Liver (tissue), 9 donors: Measurements from ENCODE around the gene TBX2. TPM values are rescaled to one million over a fixed set of nuclear protein-coding genes. Genes with fewer than 3 reads are reported as not detected.

Source experiments
- DNase-seq: peaks from one replicate; pipeline ENCODE4 v3.0.0-alpha.2; 2017; ENCODE audit warnings: low spot score
- H3K27ac ChIP-seq, 2 donors: one replicate each; pipeline ENCODE4 v1.7.0; 2013; ENCODE audit warnings: inconsistent platforms in 2 of 2, low read length in 2 of 2, control low read depth in 1 of 2, low read depth in 1 of 2, mild to moderate bottlenecking in 1 of 2
- H3K27me3 ChIP-seq, 4 donors: one replicate each; pipeline versions ENCODE4 v1.6.1 to v1.7.0; 2013; ENCODE audit warnings: low read length in 3 of 4, inconsistent platforms in 1 of 4, mild to moderate bottlenecking in 1 of 4, moderate library complexity in 1 of 4; ENCODE audit not compliant: control insufficient read depth in 4 of 4, insufficient read depth in 4 of 4
- H3K36me3 ChIP-seq, 4 donors: one replicate each; pipeline versions ENCODE4 v1.6.1 to v1.7.0; 2013; ENCODE audit warnings: low read length in 3 of 4, mild to moderate bottlenecking in 3 of 4, low read depth in 1 of 4, moderate library complexity in 1 of 4; ENCODE audit not compliant: control insufficient read depth in 4 of 4, insufficient read depth in 3 of 4
- H3K4me1 ChIP-seq, 4 donors: one replicate each; pipeline versions ENCODE4 v1.6.1 to v1.7.0; 2013; ENCODE audit warnings: low read length in 3 of 4, mild to moderate bottlenecking in 3 of 4, moderate library complexity in 1 of 4; ENCODE audit not compliant: control insufficient read depth in 4 of 4, insufficient read depth in 4 of 4
- H3K4me3 ChIP-seq, 3 donors: one replicate each; pipeline versions ENCODE4 v1.6.1 to v1.7.0; 2013; ENCODE audit warnings: low read length in 3 of 3, control low read depth in 1 of 3, low read depth in 1 of 3, mild to moderate bottlenecking in 1 of 3
- H3K9ac ChIP-seq, 2 donors: one replicate each; pipeline ENCODE4 v1.7.0; 2013; ENCODE audit warnings: low read length in 2 of 2, mild to moderate bottlenecking in 2 of 2, moderate library complexity in 2 of 2, control low read depth in 1 of 2, low read depth in 1 of 2
- H3K9me3 ChIP-seq, 4 donors: one replicate each; pipeline versions ENCODE4 v1.6.1 to v1.7.0; 2013; ENCODE audit warnings: low read length in 3 of 4; ENCODE audit not compliant: control insufficient read depth in 4 of 4
- FOXA2 ChIP-seq: IDR thresholded peaks from 2 replicates; pipeline ENCODE4 v1.6.1; 2016; ENCODE audit warnings: antibody characterized with exemption
- GABPA ChIP-seq, 2 donors: IDR thresholded peaks in 1 of 2; conservative IDR thresholded peaks in 1 of 2; 2 replicates each; pipeline ENCODE4 v1.6.1; 2016; ENCODE audit warnings: antibody characterized with exemption in 2 of 2, mild to moderate bottlenecking in 1 of 2, moderate library complexity in 1 of 2
- HNF4A ChIP-seq, 2 donors: conservative IDR thresholded peaks; 2 replicates each; pipeline ENCODE4 v1.6.1; 2016; ENCODE audit warnings: antibody characterized with exemption in 2 of 2, mild to moderate bottlenecking in 2 of 2
- HNF4G ChIP-seq: IDR thresholded peaks from 2 replicates; pipeline ENCODE4 v1.6.1; 2016; ENCODE audit warnings: antibody characterized with exemption
- JUND ChIP-seq, 2 donors: IDR thresholded peaks; 2 replicates each; pipeline ENCODE4 v1.6.1; 2016; ENCODE audit warnings: antibody characterized with exemption in 2 of 2
- REST ChIP-seq: IDR thresholded peaks from 2 replicates; pipeline ENCODE4 v1.6.1; 2016; ENCODE audit warnings: antibody characterized with exemption, mild to moderate bottlenecking
- SP1 ChIP-seq: IDR thresholded peaks from 2 replicates; pipeline ENCODE4 v1.6.1; 2018; ENCODE audit warnings: antibody characterized with exemption, mild to moderate bottlenecking
- TAF1 ChIP-seq: conservative IDR thresholded peaks from 2 replicates; pipeline ENCODE4 v1.6.1; 2016; ENCODE audit warnings: antibody characterized with exemption, mild to moderate bottlenecking
- YY1 ChIP-seq: IDR thresholded peaks from 2 replicates; pipeline ENCODE4 v1.6.1; 2016; ENCODE audit warnings: antibody characterized with exemption, mild to moderate bottlenecking
- ZBTB33 ChIP-seq: IDR thresholded peaks from 2 replicates; pipeline ENCODE4 v1.6.1; 2016; ENCODE audit warnings: antibody characterized with exemption
- WGBS: extraction: QIAGEN DNeasy Blood & Tissue Kit; methylation state at CpG from one replicate; pipeline ENCODE4 v1.1.7; 2013; 5-methylcytosine and 5-hydroxymethylcytosine counted together
- polyA plus RNA-seq, 2 donors: library from polyadenylated mRNA; stranded (reverse) in 1 of 2; unstranded in 1 of 2; fragments of 200-250 nt in 1 of 2; fragments of >200 nt in 1 of 2; fragmentation: Nextera tagmentation in 1 of 2; extraction: Ambion mirVana in 1 of 2; gene quantifications; one replicate each; pipeline versions ENCODE4 v1.2.1 to v1.2.3, GENCODE V29; 2013 to 2015
- total RNA-seq, 2 donors: library from RNA; depleted of rRNA; stranded (reverse); fragments of >200 nt; gene quantifications; one replicate each; pipeline ENCODE4 v1.2.3, GENCODE V29; 2014
- TF ChIP-seq, protein P1 (sequence below): fragments of 150-350 bp; IDR thresholded peaks from 2 replicates; pipeline ENCODE4 v1.5.1; 2017; ENCODE audit warnings: improper control_type of control experiment, low read depth, low read length; ENCODE audit not compliant: missing input control
- donor health status: healthy.
- donor health status: healthy.
- donor health status: healthy.
- donor health status: healthy.
- donor health status: healthy.

TBX2 gene
- total and polyA plus RNA-seq, 4 donors: 0.85 to 3.1 (median 2.5) TPM

- TF ChIP-seq ZBTB33: no peak
Observed at GRCh38 chr17:61371606-61372005, 28.0 kb upstream of the TBX2 start (continued).

DNA sequence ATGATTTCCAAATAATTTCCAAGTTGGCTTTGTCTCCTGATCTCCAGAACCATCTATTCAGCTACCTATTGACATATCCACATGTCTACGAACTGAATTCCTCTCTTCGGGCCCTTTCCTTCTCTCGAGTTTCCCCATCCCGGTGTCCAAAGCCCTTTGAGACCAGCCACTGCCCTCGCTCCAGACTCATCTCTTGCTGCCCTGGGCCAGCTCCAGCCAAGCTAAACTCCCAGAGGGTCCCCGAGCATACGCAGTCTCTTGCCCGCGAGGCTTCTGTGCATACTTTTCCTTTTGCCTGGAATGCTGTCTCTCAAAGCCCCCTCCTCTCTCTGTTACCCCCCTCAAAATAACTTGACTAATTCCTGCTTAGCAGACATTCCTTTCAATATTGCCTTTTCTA, 27.2 kb upstream of the TBX2 start:
- Histone ChIP-seq H3K4me1 (no peaks in the 10 kb centered on the region), H3K4me3 (no peak overlapping the region), H3K27me3 (no peaks in the 10 kb centered on the region), H3K9me3 (no peaks in the 10 kb centered on the region), H3K27ac (no peak overlapping the region), H3K9ac (no peak overlapping the region), H3K36me3 (no peaks in the 10 kb centered on the region)
- WGBS: 92% methylated on average over 9 of the region's 9 CpGs
- TF ChIP-seq HNF4A (conservative IDR thresholded peaks at IDR 0.05): no peak
- TF ChIP-seq REST: no peak
- TF ChIP-seq GABPA (IDR thresholded peaks at IDR 0.05 in 1 of 2, conservative IDR thresholded peaks at IDR 0.05 in 1 of 2): no peak
- TF ChIP-seq ZBTB33: no peak
- TF ChIP-seq HNF4G: no peak
- no peak for TF ChIP-seq SP1
- TF ChIP-seq JUND (IDR thresholded peaks at IDR 0.05): no peak
- TF ChIP-seq FOXA2: no peak
- TF ChIP-seq, protein P1, sequence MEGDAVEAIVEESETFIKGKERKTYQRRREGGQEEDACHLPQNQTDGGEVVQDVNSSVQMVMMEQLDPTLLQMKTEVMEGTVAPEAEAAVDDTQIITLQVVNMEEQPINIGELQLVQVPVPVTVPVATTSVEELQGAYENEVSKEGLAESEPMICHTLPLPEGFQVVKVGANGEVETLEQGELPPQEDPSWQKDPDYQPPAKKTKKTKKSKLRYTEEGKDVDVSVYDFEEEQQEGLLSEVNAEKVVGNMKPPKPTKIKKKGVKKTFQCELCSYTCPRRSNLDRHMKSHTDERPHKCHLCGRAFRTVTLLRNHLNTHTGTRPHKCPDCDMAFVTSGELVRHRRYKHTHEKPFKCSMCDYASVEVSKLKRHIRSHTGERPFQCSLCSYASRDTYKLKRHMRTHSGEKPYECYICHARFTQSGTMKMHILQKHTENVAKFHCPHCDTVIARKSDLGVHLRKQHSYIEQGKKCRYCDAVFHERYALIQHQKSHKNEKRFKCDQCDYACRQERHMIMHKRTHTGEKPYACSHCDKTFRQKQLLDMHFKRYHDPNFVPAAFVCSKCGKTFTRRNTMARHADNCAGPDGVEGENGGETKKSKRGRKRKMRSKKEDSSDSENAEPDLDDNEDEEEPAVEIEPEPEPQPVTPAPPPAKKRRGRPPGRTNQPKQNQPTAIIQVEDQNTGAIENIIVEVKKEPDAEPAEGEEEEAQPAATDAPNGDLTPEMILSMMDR: no peak
- TF ChIP-seq YY1: no peak
- TF ChIP-seq TAF1: no peak
- no peak for DNase-seq
